Activated naive CD4-positive, alpha-beta T cell treated with anti-CD3 and anti-CD28 coated beads, Interleukin-2, amount 50 U/mL, for 16 hours (primary cell): Measurements from ENCODE around the gene SH3BP1.
"Not testable (repeated sequence)": the region's sequence is repeated elsewhere in the genome, so short reads cannot be mapped to it uniquely, and the experiment has no call there.

Experiments used
- DNase-seq: peaks from one replicate; pipeline ENCODE4 v3.0.0-alpha.2; 2020

Gene SH3BP1

DNA sequence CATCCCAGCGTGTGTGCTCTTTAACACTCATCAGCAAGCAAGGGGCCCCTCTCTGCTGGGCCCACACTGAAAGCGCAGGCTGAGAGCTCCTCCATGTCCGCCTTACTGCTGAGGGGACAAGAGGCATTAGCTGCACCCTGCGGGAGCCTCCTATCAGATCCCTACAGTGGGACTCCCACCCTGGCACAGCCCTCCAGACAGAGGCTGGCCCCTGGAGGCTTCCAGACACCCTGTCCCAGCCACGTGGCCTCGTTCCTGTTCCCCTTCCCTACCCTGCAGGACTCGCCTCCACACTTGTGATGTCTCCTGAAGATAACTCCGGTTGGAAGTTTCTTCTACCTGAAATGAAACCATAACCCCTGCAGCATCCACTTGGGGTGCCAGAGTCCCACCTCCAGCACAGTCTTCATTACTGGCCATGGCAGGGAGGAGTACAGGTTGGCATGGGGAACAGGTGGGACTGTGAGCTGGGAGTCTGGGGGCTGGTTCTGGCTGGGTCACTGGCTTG, 5.0 kb upstream of the SH3BP1 start:
- no peak for DNase-seq

GRCh38 chr22:37635157-37635556, 4.3 kb upstream of the SH3BP1 start:
- no peak for DNase-seq

- DNase-seq: no peak
These were observed 3.1 kb upstream of the SH3BP1 start for GRCh38 chr22:37636186-37636948.

GRCh38 chr22:37636949-37637273, 2.6 kb upstream of the SH3BP1 start:
- DNase-seq: no peak

- DNase-seq: no peak
These were observed 939 bp upstream of the SH3BP1 start for GRCh38 chr22:37638391-37639069.

DNA sequence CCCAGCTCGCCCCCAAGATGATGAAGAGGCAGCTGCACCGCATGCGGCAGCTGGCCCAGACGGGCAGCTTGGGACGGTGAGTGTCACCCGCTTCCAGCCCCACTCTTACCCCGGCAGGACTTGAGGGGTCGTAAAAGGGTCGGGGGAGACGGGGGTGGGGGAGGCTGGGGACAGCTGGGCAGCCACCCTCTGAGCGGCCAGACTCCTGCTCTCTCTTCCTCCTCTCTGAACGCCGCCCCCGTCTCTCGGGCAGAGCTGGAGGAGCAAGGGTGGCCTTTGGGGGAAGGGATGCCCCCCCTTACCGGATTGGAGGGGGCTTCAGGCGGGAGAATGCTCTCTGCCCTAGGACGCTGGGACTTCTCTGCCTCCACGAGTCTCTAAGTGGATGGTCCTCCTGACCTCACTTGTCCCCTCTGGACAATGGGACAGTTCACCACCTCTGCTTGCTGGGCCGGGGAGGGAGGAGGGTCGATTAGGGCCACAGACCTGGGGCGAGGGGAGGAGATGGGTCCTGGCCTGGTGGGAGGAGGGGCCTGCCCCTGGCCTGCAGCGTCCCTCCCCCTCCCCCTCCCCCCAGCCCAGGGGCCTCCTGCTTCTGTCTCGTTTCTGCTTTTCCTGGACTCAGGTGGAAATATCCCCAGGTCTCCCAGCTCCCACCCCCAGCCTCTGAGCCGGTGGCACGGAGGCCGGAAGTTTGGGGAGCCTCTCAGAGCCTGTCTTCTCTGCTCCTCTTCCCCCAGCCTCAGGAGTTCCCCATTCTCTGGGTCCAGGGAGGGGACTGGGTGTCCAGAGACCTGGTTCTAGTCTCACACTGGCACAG, 512 bp downstream of the SH3BP1 start:
- DNase-seq: no peak

DNA sequence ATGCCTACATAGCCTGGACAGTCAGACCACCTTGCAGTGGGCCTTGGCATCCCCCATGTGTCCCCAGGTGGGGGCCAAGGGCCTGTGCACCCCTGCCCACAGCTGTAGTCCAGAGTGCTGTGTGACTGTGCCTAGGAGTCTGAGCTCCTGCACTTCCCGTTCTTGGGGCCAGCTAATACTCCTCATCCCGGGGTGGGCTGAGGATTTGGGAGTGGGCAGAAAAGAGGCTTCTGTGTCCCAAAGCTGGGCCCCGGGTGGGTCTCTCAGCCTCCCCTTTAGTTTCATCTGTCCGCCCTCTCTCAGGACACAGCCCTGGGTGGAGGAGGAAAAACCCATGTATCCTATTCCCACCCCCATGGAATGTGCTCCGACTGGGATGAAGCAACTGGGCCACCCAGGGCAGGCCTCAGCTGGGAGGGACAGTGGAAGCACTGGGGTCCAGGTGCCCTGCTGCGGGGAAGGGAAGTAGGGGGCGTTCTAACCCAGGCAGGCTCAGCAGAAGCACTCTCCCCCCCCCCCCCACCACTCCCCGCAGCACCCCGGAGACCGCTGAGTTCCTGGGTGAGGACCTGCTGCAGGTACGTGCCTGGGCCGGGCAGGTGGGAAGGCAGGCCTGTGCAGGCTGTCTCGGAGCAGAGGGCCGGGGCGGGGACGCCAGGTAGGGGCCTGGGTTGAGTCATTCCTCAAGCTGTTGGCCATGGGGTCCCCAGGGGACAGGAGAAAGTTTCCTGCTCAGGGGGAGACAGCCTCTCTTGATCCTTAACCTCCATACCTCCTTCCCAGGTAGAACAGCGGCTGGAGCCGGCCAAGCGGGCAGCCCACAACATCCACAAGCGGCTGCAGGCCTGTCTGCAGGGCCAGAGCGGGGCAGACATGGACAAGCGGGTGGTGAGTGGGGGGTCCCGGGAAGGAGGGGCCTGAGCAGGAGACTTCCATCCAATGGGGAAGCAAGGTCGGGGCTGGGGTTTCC, 1.4 kb downstream of the SH3BP1 start:
- DNase-seq: no peak

DNA sequence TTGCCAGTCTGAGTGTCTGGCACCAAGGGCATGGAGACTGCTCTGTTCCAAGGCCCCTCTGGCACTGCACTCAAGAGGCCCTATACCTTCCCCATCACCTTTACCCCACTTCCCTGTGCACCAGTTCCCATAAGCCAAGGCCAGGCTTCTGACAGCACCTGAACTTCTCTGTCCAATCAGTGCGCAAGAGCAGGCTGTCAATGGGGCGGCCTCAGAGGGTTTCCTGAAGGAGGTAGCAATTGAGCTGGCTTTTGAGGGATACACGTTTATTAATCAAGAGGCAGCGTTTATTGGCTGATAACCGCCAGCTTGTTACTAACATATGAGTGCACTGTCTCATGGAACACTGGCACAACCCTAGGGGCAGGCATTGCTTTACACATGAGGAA, 2.1 kb downstream of the SH3BP1 start:
- no peak for DNase-seq

- peak; percentile 88 for DNase-seq
These were observed 3.9 kb downstream of the SH3BP1 start for GRCh38 chr22:37643225-37643847.

DNA sequence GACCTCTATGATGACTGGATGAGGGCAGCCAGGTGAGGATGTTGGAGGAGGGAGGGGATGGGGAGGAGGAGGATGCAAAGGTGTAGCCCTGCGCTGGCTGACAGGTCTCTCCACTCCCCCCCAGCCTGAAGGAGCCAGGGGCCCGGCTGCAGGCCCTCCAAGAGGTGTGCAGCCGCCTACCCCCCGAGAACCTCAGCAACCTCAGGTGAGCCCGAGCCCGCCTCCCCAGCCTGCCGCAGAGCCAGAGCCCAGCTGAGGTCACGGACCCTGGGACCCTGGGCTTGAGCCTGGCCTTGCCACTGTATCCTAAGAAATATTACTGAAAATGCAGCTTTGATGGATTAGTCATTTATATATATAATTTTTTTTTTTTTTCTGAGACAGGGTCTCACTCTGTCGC, 7.8 kb downstream of the SH3BP1 start:
- no peak for DNase-seq

GRCh38 chr22:37647928-37648327, 8.5 kb downstream of the SH3BP1 start:
- DNase-seq: no peak

DNA sequence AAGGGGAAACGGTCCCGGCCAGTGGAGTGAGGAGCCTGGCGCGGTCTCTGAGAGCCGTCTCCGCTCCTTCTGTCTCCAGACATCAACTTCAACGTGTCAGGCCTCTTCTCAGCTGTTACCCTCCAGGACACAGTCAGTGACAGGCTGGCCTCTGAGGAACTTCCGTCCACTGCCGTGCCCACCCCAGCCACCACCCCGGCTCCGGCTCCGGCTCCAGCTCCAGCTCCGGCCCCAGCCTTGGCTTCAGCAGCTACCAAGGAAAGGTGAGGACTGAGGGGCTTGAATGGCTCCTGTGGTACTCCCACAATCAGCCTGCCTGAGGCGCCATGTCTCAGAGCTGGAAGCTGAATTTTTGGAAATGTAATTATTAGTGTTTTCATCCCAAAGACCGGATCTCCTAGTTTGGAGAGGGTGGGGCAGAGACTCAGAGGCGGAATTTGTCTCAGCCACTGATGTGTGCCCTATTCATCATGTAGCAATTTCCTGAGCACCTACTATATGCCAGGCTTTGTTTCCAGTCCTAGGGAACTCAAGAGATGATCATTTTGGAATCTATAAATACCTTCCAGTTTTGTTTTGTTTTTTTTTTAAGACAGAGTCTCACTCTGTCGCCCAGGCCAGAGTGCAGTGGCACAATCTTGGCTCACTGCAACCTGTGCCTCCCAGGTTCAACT, 11.1 kb downstream of the SH3BP1 start:
- DNase-seq: no peak

DNA sequence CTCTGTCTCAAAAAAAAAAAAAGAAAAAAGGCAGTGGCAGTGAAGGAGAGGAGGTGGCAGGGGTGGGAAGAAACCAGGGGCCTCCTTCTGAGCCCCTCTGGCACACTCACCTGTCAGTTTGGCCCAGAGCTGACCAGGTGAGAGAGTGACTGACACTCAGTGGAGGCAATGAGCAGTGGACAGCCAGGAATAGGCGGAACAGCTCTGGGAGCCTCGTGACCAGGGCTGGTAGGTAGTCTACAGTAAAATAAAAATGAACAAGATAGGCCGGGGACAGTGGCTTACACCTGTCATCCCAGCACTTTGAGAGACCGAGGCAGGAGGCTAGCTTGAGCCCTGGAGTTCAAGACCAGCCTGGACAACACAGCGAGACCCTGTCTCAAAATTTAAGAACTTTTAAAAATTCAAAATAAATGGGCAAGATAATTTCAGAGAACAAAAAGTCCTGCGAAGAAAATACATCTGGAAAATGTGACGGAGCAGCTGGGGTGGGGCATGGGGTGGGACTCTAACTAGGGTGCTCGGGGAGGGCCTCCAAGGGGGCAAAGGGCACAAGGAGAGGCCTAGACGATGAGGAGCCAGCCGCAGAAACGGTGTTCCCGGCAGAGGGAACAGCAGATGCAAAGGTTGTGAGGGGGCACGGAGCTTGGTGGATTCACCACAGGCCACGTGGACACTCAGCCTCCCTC, 15.2 kb downstream of the SH3BP1 start:
- no peak for DNase-seq

- DNase-seq: no peak
These were observed 15.7 kb downstream of the SH3BP1 start for GRCh38 chr22:37655252-37655563.

DNA sequence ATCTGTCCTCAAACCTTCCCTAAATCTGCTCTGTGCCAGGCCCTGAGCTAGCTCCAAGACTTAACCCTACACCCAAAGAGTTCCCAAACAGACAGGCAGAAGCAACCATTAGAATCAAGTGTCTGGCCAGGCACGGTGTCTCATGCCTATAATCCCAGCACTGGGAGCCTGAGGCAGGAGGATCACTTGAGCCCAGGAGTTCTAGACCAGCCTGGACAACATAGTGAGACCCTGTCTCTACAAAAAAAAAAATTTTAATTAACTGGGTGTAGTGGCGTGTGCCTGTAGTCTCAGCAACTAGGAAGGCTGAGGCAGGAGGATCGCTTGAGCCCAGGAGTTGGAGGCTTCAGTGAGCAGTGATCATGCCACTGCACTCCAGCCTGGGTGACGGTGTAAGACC, 17.1 kb downstream of the SH3BP1 start:
- not testable (repeated sequence) for DNase-seq

GRCh38 chr22:37657590-37658132, 18.2 kb downstream of the SH3BP1 start:
- no peak for DNase-seq

DNA sequence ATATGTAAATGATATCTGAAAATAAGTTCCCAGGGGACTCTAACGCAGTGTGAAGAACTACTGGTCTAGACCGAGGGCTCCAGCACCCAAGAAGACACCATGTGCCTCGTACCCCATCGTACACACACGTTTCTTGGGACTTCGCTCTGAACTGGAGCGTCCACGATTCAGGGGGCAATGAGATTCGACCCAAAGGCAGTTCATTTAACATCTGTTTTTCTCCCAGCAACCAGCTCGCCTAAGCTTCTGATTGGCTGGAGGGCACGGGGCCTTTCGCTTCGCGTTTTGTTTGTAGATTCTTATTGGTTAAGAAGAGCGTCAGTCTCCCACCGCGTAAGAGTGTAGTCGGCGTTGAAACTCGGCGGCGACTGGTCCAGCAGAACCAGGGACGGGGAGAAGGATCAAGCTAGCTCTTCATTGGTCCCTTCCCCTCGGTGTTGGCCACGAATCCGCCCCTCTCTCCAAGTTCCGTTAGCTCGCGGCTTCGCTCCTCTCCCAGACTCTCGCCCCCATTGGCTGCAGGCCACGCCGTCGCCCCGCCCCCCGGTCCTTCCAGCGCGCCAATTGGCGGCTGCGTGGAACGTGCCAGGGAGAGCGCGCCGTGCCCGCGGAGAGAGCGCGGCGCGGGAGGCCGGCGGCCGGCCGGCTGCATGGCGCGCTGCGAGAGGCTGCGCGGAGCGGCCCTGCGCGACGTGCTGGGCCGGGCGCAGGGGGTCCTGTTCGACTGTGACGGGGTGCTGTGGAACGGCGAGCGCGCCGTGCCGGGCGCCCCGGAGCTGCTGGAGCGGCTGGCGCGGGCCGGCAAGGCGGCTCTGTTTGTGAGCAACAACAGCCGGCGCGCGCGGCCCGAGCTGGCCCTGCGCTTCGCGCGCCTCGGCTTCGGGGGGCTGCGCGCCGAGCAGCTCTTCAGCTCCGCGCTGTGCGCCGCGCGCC, 18.9 kb downstream of the SH3BP1 start, which contains the start of gene PDXP:
PDXP (plus strand) TSS at position 591 of the 933 bp plus-strand sequence; CDS start at position 651, 60 bp downstream.
- DNase-seq: peak; percentile 99

GRCh38 chr22:37659066-37659896, 19.8 kb downstream of the SH3BP1 start:
- DNase-seq: peak; percentile 47
